ENCODE measurements around the gene CTRB2. TPM values are rescaled to one million over a fixed set of nuclear protein-coding genes. Genes with fewer than 3 reads are reported as not detected.

The CTRB2 gene
- total RNA-seq, 1 experiment from 2014 or later: 5.8 TPM

DNA sequence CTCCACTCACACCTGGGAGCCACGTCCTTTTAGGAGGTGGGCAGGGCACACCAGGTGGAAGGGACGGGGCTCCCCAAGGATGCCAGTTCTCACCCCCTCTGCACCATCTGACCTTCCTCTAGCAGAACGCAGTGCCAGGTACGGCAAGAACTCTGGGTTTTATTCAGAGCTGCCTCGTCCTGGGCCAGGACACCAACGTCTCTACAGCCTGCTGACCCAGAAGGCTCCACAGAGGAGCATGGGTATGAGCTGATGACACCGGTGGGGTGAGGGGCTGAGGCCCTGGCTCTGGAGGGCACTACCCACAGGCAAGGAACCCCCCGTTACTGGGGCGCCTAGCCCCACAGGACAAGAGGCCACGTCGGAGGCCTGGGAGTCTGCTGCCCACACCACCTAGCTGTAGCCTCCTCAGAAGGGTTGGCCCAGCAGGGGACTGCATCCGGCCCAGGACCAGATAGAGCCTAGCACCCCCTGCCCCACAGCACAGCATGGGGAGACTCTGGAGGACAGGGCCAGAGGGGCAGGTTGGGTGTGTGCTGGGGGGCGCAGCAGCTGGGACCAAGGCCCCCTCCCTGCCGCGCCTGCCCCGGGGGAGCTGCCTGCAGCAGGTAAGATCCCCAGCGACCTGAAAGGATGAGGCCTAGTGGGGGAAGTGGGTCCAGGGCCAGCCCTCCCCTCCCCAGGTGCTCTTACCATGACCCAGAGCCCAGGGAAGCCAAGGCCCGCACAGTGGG lies 30.6 kb upstream of the CTRB2 start:
- TF ChIP-seq, protein P1, sequence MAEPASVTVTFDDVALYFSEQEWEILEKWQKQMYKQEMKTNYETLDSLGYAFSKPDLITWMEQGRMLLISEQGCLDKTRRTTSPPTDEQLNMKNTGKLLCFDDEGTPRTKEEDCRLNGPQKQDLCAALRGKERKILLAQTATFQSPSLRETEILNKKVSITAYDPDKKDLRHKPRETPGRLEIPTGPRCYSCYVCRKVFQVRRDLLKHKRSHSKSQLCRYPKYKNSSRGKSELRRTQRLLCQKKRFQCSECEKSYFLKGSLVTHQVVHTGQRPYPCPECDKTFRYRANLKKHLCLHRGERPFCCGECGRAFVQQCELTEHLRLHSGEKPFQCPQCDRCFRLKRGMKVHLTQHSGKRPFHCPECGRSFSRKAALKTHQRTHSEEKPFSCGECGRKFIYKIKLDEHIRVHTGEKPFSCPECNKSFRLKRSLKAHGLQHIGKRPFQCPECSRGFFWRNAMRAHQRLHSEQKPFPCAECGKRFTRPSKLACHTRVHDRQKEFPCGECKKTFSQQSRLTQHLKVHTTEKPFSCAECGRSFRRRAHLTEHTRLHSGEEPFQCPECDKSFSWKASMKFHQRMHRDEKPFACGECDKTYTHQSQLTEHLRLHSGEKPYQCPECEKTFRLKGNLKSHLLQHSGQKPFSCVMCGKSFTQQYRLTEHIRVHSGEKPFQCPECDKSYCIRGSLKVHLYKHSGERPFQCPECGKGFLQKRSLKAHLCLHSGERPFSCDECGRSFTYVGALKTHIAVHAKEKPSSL (CRISPR knock-in tag; conservative IDR thresholded peaks at IDR 0.05): no peak
- TF ChIP-seq ZNF232 (CRISPR knock-in tag; IDR thresholded peaks at IDR 0.05) (no peak), NR2C2 (CRISPR knock-in tag; IDR thresholded peaks at IDR 0.05) (no peak), ZNF423 (CRISPR knock-in tag; IDR thresholded peaks at IDR 0.05) (no peak), SOX15 (CRISPR knock-in tag; IDR thresholded peaks at IDR 0.05) (no peak), PRRX2 (CRISPR knock-in tag; IDR thresholded peaks at IDR 0.05) (no peak), FOXK1 (CRISPR knock-in tag; IDR thresholded peaks at IDR 0.05) (no peak), OVOL2 (CRISPR knock-in tag; IDR thresholded peaks at IDR 0.05; ENCODE audit: borderline replicate concordance) (no peak), GTF2I (CRISPR knock-in tag; conservative IDR thresholded peaks at IDR 0.05) (no peak), ZNF416 (CRISPR knock-in tag; IDR thresholded peaks at IDR 0.05) (no peak), ZNF263 (CRISPR knock-in tag; IDR thresholded peaks at IDR 0.05; ENCODE audit: low read depth) (no peak), RELA (CRISPR knock-in tag; IDR thresholded peaks at IDR 0.05; ENCODE audit: borderline replicate concordance) (no peak), RORB (CRISPR knock-in tag; IDR thresholded peaks at IDR 0.05) (no peak)
- TF ChIP-seq, protein P2, sequence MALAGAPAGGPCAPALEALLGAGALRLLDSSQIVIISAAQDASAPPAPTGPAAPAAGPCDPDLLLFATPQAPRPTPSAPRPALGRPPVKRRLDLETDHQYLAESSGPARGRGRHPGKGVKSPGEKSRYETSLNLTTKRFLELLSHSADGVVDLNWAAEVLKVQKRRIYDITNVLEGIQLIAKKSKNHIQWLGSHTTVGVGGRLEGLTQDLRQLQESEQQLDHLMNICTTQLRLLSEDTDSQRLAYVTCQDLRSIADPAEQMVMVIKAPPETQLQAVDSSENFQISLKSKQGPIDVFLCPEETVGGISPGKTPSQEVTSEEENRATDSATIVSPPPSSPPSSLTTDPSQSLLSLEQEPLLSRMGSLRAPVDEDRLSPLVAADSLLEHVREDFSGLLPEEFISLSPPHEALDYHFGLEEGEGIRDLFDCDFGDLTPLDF (CRISPR knock-in tag; IDR thresholded peaks at IDR 0.05): no peak
- TF ChIP-seq, protein P3, sequence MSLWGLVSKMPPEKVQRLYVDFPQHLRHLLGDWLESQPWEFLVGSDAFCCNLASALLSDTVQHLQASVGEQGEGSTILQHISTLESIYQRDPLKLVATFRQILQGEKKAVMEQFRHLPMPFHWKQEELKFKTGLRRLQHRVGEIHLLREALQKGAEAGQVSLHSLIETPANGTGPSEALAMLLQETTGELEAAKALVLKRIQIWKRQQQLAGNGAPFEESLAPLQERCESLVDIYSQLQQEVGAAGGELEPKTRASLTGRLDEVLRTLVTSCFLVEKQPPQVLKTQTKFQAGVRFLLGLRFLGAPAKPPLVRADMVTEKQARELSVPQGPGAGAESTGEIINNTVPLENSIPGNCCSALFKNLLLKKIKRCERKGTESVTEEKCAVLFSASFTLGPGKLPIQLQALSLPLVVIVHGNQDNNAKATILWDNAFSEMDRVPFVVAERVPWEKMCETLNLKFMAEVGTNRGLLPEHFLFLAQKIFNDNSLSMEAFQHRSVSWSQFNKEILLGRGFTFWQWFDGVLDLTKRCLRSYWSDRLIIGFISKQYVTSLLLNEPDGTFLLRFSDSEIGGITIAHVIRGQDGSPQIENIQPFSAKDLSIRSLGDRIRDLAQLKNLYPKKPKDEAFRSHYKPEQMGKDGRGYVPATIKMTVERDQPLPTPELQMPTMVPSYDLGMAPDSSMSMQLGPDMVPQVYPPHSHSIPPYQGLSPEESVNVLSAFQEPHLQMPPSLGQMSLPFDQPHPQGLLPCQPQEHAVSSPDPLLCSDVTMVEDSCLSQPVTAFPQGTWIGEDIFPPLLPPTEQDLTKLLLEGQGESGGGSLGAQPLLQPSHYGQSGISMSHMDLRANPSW (CRISPR knock-in tag; conservative IDR thresholded peaks at IDR 0.05; ENCODE audit: low read depth): no peak
- TF ChIP-seq, protein P4, sequence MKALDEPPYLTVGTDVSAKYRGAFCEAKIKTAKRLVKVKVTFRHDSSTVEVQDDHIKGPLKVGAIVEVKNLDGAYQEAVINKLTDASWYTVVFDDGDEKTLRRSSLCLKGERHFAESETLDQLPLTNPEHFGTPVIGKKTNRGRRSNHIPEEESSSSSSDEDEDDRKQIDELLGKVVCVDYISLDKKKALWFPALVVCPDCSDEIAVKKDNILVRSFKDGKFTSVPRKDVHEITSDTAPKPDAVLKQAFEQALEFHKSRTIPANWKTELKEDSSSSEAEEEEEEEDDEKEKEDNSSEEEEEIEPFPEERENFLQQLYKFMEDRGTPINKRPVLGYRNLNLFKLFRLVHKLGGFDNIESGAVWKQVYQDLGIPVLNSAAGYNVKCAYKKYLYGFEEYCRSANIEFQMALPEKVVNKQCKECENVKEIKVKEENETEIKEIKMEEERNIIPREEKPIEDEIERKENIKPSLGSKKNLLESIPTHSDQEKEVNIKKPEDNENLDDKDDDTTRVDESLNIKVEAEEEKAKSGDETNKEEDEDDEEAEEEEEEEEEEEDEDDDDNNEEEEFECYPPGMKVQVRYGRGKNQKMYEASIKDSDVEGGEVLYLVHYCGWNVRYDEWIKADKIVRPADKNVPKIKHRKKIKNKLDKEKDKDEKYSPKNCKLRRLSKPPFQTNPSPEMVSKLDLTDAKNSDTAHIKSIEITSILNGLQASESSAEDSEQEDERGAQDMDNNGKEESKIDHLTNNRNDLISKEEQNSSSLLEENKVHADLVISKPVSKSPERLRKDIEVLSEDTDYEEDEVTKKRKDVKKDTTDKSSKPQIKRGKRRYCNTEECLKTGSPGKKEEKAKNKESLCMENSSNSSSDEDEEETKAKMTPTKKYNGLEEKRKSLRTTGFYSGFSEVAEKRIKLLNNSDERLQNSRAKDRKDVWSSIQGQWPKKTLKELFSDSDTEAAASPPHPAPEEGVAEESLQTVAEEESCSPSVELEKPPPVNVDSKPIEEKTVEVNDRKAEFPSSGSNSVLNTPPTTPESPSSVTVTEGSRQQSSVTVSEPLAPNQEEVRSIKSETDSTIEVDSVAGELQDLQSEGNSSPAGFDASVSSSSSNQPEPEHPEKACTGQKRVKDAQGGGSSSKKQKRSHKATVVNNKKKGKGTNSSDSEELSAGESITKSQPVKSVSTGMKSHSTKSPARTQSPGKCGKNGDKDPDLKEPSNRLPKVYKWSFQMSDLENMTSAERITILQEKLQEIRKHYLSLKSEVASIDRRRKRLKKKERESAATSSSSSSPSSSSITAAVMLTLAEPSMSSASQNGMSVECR (CRISPR knock-in tag; IDR thresholded peaks at IDR 0.05; ENCODE audit: borderline replicate concordance): no peak
- TF ChIP-seq, protein P5, sequence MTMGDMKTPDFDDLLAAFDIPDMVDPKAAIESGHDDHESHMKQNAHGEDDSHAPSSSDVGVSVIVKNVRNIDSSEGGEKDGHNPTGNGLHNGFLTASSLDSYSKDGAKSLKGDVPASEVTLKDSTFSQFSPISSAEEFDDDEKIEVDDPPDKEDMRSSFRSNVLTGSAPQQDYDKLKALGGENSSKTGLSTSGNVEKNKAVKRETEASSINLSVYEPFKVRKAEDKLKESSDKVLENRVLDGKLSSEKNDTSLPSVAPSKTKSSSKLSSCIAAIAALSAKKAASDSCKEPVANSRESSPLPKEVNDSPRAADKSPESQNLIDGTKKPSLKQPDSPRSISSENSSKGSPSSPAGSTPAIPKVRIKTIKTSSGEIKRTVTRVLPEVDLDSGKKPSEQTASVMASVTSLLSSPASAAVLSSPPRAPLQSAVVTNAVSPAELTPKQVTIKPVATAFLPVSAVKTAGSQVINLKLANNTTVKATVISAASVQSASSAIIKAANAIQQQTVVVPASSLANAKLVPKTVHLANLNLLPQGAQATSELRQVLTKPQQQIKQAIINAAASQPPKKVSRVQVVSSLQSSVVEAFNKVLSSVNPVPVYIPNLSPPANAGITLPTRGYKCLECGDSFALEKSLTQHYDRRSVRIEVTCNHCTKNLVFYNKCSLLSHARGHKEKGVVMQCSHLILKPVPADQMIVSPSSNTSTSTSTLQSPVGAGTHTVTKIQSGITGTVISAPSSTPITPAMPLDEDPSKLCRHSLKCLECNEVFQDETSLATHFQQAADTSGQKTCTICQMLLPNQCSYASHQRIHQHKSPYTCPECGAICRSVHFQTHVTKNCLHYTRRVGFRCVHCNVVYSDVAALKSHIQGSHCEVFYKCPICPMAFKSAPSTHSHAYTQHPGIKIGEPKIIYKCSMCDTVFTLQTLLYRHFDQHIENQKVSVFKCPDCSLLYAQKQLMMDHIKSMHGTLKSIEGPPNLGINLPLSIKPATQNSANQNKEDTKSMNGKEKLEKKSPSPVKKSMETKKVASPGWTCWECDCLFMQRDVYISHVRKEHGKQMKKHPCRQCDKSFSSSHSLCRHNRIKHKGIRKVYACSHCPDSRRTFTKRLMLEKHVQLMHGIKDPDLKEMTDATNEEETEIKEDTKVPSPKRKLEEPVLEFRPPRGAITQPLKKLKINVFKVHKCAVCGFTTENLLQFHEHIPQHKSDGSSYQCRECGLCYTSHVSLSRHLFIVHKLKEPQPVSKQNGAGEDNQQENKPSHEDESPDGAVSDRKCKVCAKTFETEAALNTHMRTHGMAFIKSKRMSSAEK (CRISPR knock-in tag; IDR thresholded peaks at IDR 0.05; ENCODE audit: borderline replicate concordance): no peak
- TF ChIP-seq, protein P6, sequence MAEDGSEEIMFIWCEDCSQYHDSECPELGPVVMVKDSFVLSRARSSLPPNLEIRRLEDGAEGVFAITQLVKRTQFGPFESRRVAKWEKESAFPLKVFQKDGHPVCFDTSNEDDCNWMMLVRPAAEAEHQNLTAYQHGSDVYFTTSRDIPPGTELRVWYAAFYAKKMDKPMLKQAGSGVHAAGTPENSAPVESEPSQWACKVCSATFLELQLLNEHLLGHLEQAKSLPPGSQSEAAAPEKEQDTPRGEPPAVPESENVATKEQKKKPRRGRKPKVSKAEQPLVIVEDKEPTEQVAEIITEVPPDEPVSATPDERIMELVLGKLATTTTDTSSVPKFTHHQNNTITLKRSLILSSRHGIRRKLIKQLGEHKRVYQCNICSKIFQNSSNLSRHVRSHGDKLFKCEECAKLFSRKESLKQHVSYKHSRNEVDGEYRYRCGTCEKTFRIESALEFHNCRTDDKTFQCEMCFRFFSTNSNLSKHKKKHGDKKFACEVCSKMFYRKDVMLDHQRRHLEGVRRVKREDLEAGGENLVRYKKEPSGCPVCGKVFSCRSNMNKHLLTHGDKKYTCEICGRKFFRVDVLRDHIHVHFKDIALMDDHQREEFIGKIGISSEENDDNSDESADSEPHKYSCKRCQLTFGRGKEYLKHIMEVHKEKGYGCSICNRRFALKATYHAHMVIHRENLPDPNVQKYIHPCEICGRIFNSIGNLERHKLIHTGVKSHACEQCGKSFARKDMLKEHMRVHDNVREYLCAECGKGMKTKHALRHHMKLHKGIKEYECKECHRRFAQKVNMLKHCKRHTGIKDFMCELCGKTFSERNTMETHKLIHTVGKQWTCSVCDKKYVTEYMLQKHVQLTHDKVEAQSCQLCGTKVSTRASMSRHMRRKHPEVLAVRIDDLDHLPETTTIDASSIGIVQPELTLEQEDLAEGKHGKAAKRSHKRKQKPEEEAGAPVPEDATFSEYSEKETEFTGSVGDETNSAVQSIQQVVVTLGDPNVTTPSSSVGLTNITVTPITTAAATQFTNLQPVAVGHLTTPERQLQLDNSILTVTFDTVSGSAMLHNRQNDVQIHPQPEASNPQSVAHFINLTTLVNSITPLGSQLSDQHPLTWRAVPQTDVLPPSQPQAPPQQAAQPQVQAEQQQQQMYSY (CRISPR knock-in tag; IDR thresholded peaks at IDR 0.05): no peak
- Mint-ChIP-seq H3K27me3 (ENCODE audit: low read depth) (no peaks in the 10 kb centered on the region), H3K27ac (0 out of 2 replicates have a peak overlapping the region, but pooled peaks have one; percentile 32), H3K9me3 (no peaks in the 10 kb centered on the region), H3K4me1 (peaks cover 16% of the 10 kb centered on the region), H3K36me3 (peaks cover 42% of the 10 kb centered on the region), H3K4me3 (no peak overlapping the region)
- ATAC-seq (no peak), DNase-seq (ENCODE audit: low spot score) (no peak)
- CTCF ChIA-PET: no interaction called here
- POLR2A ChIA-PET: no interaction called here

All from WTC11 (cell line).